ENCODE measurements around the gene MRTFA.

DNA sequence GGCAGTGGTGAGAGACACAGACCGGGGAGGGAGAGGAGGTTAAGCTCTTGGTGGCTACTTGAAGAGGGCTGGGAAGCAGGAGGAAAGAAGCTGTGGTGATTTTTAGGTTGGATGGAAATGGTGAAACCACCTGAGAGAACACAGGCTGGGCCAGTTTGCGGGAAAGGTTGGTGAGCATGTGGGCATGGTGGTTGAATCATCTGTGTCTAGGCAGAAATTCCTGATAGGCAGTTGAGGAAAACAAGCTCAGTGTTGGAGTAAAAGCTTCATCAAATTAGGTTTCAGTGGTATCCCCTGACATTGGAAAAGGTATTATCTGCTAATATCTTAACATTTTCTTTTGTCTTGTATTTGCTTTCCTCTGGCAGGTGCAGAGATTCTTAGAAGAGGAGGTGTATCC, 270.5 kb downstream of the MRTFA start:
- TF ChIP-seq, protein P1, sequence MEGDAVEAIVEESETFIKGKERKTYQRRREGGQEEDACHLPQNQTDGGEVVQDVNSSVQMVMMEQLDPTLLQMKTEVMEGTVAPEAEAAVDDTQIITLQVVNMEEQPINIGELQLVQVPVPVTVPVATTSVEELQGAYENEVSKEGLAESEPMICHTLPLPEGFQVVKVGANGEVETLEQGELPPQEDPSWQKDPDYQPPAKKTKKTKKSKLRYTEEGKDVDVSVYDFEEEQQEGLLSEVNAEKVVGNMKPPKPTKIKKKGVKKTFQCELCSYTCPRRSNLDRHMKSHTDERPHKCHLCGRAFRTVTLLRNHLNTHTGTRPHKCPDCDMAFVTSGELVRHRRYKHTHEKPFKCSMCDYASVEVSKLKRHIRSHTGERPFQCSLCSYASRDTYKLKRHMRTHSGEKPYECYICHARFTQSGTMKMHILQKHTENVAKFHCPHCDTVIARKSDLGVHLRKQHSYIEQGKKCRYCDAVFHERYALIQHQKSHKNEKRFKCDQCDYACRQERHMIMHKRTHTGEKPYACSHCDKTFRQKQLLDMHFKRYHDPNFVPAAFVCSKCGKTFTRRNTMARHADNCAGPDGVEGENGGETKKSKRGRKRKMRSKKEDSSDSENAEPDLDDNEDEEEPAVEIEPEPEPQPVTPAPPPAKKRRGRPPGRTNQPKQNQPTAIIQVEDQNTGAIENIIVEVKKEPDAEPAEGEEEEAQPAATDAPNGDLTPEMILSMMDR (IDR thresholded peaks at IDR 0.05) = no peak
- TF ChIP-seq POLR2A (IDR thresholded peaks at IDR 0.05) = no peak
- no peak for TF ChIP-seq POLR2AphosphoS5 (IDR thresholded peaks at IDR 0.05)
- no peak for TF ChIP-seq EP300 (IDR thresholded peaks at IDR 0.05; ENCODE audit: low read depth)
